ENCODE results near the gene SPATA18. TPM values are rescaled to one million over a fixed set of nuclear protein-coding genes. Genes with fewer than 3 reads are reported as not detected.
"Not testable (repeated sequence)": the region's sequence is repeated elsewhere in the genome, so short reads cannot be mapped to it uniquely, and the experiment has no call there.

SPATA18 gene
- total RNA-seq, 1 donor from 2014 or later: not detected

- no peak for DNase-seq (ENCODE audit: low read depth)
Measured at GRCh38 chr4:52051615-52052474, 741 bp downstream of the SPATA18 start.

- DNase-seq (ENCODE audit: low read depth): no peak
Measured at GRCh38 chr4:52052475-52052780, 1.3 kb downstream of the SPATA18 start.

- DNase-seq (ENCODE audit: low read depth): no peak
Measured at GRCh38 chr4:52054254-52054653, 3.1 kb downstream of the SPATA18 start.

GRCh38 chr4:52057196-52057595, 6.1 kb downstream of the SPATA18 start:
- DNase-seq (ENCODE audit: low read depth): no peak

GRCh38 chr4:52058275-52058674, 7.2 kb downstream of the SPATA18 start:
- no peak for DNase-seq (ENCODE audit: low read depth)

GRCh38 chr4:52059372-52059771, 8.3 kb downstream of the SPATA18 start:
- no peak for DNase-seq (ENCODE audit: low read depth)

- no peak for DNase-seq (ENCODE audit: low read depth)
Measured at GRCh38 chr4:52069571-52069970, 18.5 kb downstream of the SPATA18 start.

GRCh38 chr4:52071791-52072546, 20.9 kb downstream of the SPATA18 start:
- no peak for DNase-seq (ENCODE audit: low read depth)

- peak; percentile 8 for DNase-seq (ENCODE audit: low read depth)
Measured at GRCh38 chr4:52076731-52077130, 25.6 kb downstream of the SPATA18 start.

- DNase-seq (ENCODE audit: low read depth): no peak
Measured at GRCh38 chr4:52079659-52080058, 28.6 kb downstream of the SPATA18 start.

GRCh38 chr4:52081216-52081615, 30.1 kb downstream of the SPATA18 start:
- DNase-seq (ENCODE audit: low read depth): no peak

GRCh38 chr4:52086425-52086824, 35.3 kb downstream of the SPATA18 start:
- DNase-seq (ENCODE audit: low read depth): not testable (repeated sequence)

- DNase-seq (ENCODE audit: low read depth): peak; percentile 9
Measured at GRCh38 chr4:52091801-52092200, 40.7 kb downstream of the SPATA18 start.

- DNase-seq (ENCODE audit: low read depth): no peak
Measured at GRCh38 chr4:52093466-52093865, 42.4 kb downstream of the SPATA18 start.

GRCh38 chr4:52094376-52095145, 43.5 kb downstream of the SPATA18 start:
- DNase-seq (ENCODE audit: low read depth): no peak

GRCh38 chr4:52095374-52095773, 44.3 kb downstream of the SPATA18 start:
- DNase-seq (ENCODE audit: low read depth): no peak

GRCh38 chr4:52096048-52096447, 44.9 kb downstream of the SPATA18 start:
- DNase-seq (ENCODE audit: low read depth): no peak

- DNase-seq (ENCODE audit: low read depth): no peak
Measured at GRCh38 chr4:52098618-52099017, 47.5 kb downstream of the SPATA18 start.

GRCh38 chr4:52099860-52100461, 48.9 kb downstream of the SPATA18 start:
- DNase-seq (ENCODE audit: low read depth): no peak

- no peak for DNase-seq (ENCODE audit: low read depth)
Measured at GRCh38 chr4:52102587-52102986, 51.5 kb downstream of the SPATA18 start.

GRCh38 chr4:52103319-52103718, 52.2 kb downstream of the SPATA18 start:
- DNase-seq (ENCODE audit: low read depth): peak; percentile 17
